Natural killer cell treated with Interleukin-12 subunit alpha and Interleukin-12 subunit beta and Interleukin-15 and Interleukin-18, amount 100 ng/mL, for 72 hours (primary cell): ENCODE measurements around the gene HS6ST3. TPM values are rescaled to one million over a fixed set of nuclear protein-coding genes. Genes with fewer than 3 reads are reported as not detected.

Experiments used
- ATAC-seq, 2 donors: fragments of 150-1000 bp; cut with Tn5 transposase in 1 of 2; sonication (Bioruptor Pico), chemical (Tn5 transposase) in 1 of 2; 2 replicates each; pipeline ENCODE4 v1.10.0; 2021
- DNase-seq: peaks from one replicate; pipeline ENCODE4 v3.0.0; 2022; ENCODE audit warnings: low spot score
- H3K27ac Mint-ChIP-seq, 2 donors: 1 replicate in 1 of 2; 2 replicates in 1 of 2; pipeline ENCODE4 v1.8.0; 2022; ENCODE audit warnings: mixed read lengths in 2 of 2, mild to moderate bottlenecking in 1 of 2, moderate library complexity in 1 of 2
- H3K27me3 Mint-ChIP-seq, 2 donors: 1 replicate in 1 of 2; 2 replicates in 1 of 2; pipeline ENCODE4 v1.8.0; 2022; ENCODE audit warnings: mixed read lengths in 2 of 2
- H3K36me3 Mint-ChIP-seq: one replicate; pipeline ENCODE4 v1.8.0; 2022; ENCODE audit warnings: mixed read lengths
- H3K4me1 Mint-ChIP-seq, 2 donors: 1 replicate in 1 of 2; 2 replicates in 1 of 2; pipeline ENCODE4 v1.8.0; 2022; ENCODE audit warnings: low read depth in 2 of 2, mixed read lengths in 2 of 2, mild to moderate bottlenecking in 1 of 2
- H3K4me3 Mint-ChIP-seq: one replicate; pipeline ENCODE4 v1.8.0; 2022; ENCODE audit warnings: mixed read lengths
- H3K9me3 Mint-ChIP-seq: 2 replicates; pipeline ENCODE4 v1.8.0; 2022; ENCODE audit warnings: mixed read lengths
- total RNA-seq, 2 donors: library from RNA; stranded (reverse); gene quantifications; one replicate each; pipeline ENCODE4 v1.2.3, GENCODE V29; 2022

The HS6ST3 gene
- total RNA-seq, 2 donors from 2014 or later, result not detected

DNA sequence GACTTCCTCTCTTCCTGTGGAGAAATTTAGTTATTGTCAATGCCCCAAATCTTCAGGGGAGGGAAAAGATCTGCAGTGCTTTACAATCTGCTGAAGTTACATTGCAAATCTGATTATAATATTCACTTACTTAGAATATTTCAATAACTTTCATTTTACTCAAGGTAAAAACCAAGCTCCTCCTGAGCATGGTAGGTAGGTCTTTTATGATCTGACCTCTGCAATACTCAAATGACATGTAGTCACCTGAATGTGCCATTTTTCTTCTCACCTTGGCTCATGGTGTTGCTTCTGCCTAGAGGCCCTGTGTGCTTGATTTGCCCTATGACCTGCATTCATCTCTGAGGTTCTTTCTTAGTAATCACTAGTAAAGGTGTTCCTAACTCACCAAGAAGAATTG lies 331.4 kb downstream of the HS6ST3 start:
- DNase-seq (no peak), ATAC-seq (no peak)
- H3K4me3 Mint-ChIP-seq, result no peak overlapping the region
- H3K4me1 Mint-ChIP-seq, result no peaks in the 10 kb centered on the region
- no peaks in the 10 kb centered on the region for H3K36me3 Mint-ChIP-seq
- no peaks in the 10 kb centered on the region for H3K27me3 Mint-ChIP-seq
- H3K27ac Mint-ChIP-seq, result no peak overlapping the region
- H3K9me3 Mint-ChIP-seq, result peaks cover 11% of the 10 kb centered on the region

GRCh38 chr13:96422002-96422401 lies 332.1 kb downstream of the HS6ST3 start:
- Mint-ChIP-seq H3K4me1 (no peaks in the 10 kb centered on the region), H3K27ac (no peak overlapping the region), H3K27me3 (no peaks in the 10 kb centered on the region), H3K9me3 (peaks cover 15% of the 10 kb centered on the region), H3K4me3 (no peak overlapping the region), H3K36me3 (no peaks in the 10 kb centered on the region)
- DNase-seq (no peak), ATAC-seq (no peak)

DNA sequence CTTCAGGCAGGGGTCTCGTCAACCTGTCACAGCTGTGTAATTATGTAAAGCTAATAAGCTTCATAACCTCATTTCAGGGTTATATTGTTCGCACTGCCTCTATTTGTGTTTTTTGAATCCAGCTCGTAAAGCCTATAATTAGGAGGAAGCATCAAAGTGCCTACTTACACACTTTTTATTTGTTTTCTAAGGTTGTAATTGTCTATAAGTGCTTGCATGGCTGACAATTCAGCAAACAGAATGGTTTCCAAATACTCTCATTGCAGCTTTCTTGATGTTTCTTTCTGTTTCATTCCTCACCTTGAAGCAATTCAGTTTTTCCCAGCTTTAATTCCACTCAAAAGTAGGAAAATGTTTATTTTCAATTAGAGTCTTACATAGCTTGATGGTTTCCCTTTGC lies 336.3 kb downstream of the HS6ST3 start:
- H3K36me3 Mint-ChIP-seq, result no peaks in the 10 kb centered on the region
- ATAC-seq (no peak), DNase-seq (no peak)
- no peak overlapping the region for H3K4me3 Mint-ChIP-seq
- H3K27ac Mint-ChIP-seq, result no peak overlapping the region
- peaks cover 19% of the 10 kb centered on the region for H3K9me3 Mint-ChIP-seq
- H3K27me3 Mint-ChIP-seq, result no peaks in the 10 kb centered on the region
- no peaks in the 10 kb centered on the region for H3K4me1 Mint-ChIP-seq

DNA sequence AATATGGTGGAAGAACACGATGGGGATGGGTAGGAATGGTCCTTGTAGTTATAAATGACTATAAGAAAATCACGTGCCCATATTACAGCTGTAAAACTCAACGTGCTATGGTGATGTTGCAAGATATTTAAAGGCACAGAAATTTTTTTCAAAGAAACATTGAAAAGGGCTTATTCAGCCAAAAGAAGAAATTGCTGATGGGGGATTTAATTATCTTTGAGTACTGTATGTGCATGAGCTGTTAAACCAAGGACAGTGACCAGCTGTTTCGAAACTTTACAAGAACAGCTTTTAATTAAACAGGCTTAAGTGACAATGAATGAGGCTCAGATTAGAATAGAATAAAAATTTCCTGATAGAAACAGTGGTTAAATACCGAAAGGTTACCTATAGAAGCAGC lies 339.0 kb downstream of the HS6ST3 start:
- Mint-ChIP-seq H3K4me3 (no peak overlapping the region), H3K4me1 (no peaks in the 10 kb centered on the region), H3K36me3 (peaks cover 6% of the 10 kb centered on the region), H3K9me3 (peaks cover 25% of the 10 kb centered on the region), H3K27ac (no peak overlapping the region), H3K27me3 (no peaks in the 10 kb centered on the region)
- DNase-seq (no peak), ATAC-seq (no peak)

DNA sequence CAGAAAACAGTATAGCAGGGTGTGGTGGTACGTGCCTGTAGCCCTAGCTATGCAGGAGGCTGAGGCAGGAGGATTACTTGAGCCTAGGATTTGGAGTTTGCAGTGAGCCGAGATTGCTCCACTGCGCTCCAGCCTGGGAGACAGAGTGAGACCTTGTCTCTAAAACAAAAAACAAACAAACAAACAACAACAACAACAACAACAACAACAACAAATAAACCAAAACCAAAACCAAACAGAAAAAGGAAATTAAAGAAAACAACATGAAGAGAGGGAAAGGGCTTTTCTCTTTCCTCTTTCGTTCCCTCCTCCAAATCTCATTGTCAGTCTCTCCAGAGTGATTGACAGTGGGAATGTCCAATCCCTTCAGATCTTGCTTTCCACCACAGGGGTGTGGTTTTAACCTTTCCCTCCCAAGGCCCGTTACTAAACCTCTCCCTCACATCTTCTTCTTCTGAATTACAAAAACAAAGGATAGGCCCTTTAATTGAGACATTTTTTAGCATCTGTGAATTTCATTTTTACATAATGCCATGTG lies 341.2 kb downstream of the HS6ST3 start:
- peaks cover 11% of the 10 kb centered on the region for H3K36me3 Mint-ChIP-seq
- H3K4me1 Mint-ChIP-seq, result no peaks in the 10 kb centered on the region
- H3K9me3 Mint-ChIP-seq, result peaks cover 39% of the 10 kb centered on the region
- no peak overlapping the region for H3K27ac Mint-ChIP-seq
- H3K27me3 Mint-ChIP-seq, result no peaks in the 10 kb centered on the region
- H3K4me3 Mint-ChIP-seq, result no peak overlapping the region
- DNase-seq, result no peak
- ATAC-seq, result no peak

GRCh38 chr13:96444676-96445075 lies 354.8 kb downstream of the HS6ST3 start:
- Mint-ChIP-seq H3K27ac (no peak overlapping the region), H3K4me1 (no peaks in the 10 kb centered on the region), H3K9me3 (peaks cover 17% of the 10 kb centered on the region), H3K4me3 (no peak overlapping the region), H3K36me3 (peaks cover 7% of the 10 kb centered on the region), H3K27me3 (no peaks in the 10 kb centered on the region)
- ATAC-seq (no peak), DNase-seq (no peak)

DNA sequence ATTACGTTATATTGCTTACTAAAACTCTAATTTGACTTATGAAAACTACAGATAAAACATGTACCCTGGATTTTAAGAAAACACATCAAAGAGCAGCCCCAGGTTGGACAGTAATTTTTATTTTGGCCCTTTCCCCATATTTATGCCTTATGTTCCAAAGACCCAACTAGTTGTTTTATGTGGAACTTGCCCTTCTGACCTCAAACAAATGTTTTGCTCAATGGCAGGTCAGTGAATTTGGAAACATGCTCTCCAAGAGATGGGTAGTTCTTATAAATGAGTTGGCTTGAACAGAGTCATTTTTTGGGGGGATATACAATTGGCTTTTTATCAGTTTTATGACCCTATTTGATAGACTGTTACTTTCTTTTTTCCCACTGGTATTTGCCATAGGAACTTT lies 360.0 kb downstream of the HS6ST3 start:
- H3K4me3 Mint-ChIP-seq, result no peak overlapping the region
- H3K36me3 Mint-ChIP-seq, result no peaks in the 10 kb centered on the region

GRCh38 chr13:96450326-96451020 lies 360.6 kb downstream of the HS6ST3 start:
- H3K9me3 Mint-ChIP-seq, result peaks cover 6% of the 10 kb centered on the region
- no peak overlapping the region for H3K27ac Mint-ChIP-seq
- DNase-seq (no peak), ATAC-seq (no peak)
- H3K36me3 Mint-ChIP-seq, result no peaks in the 10 kb centered on the region
- no peak overlapping the region for H3K4me3 Mint-ChIP-seq
- no peaks in the 10 kb centered on the region for H3K27me3 Mint-ChIP-seq
- H3K4me1 Mint-ChIP-seq, result no peaks in the 10 kb centered on the region

More for the DNA sequence above, 360.0 kb downstream of the HS6ST3 start:
- H3K27me3 Mint-ChIP-seq, result no peaks in the 10 kb centered on the region
- no peak for DNase-seq
- peaks cover 6% of the 10 kb centered on the region for H3K9me3 Mint-ChIP-seq
- no peak overlapping the region for H3K27ac Mint-ChIP-seq
- ATAC-seq, result no peak
- no peaks in the 10 kb centered on the region for H3K4me1 Mint-ChIP-seq

- Mint-ChIP-seq H3K9me3 (peaks cover 3% of the 10 kb centered on the region), H3K4me3 (no peak overlapping the region), H3K36me3 (no peaks in the 10 kb centered on the region), H3K4me1 (no peaks in the 10 kb centered on the region), H3K27me3 (no peaks in the 10 kb centered on the region), H3K27ac (no peak overlapping the region)
- DNase-seq (no peak), ATAC-seq (no peak)
Observed at GRCh38 chr13:96454466-96454865, 364.6 kb downstream of the HS6ST3 start.

GRCh38 chr13:96460609-96461008 lies 370.7 kb downstream of the HS6ST3 start:
- no peak overlapping the region for H3K27ac Mint-ChIP-seq
- peaks cover 7% of the 10 kb centered on the region for H3K9me3 Mint-ChIP-seq
- no peaks in the 10 kb centered on the region for H3K27me3 Mint-ChIP-seq
- no peaks in the 10 kb centered on the region for H3K4me1 Mint-ChIP-seq
- H3K4me3 Mint-ChIP-seq, result no peak overlapping the region
- DNase-seq, result no peak
- no peak for ATAC-seq
- no peaks in the 10 kb centered on the region for H3K36me3 Mint-ChIP-seq

DNA sequence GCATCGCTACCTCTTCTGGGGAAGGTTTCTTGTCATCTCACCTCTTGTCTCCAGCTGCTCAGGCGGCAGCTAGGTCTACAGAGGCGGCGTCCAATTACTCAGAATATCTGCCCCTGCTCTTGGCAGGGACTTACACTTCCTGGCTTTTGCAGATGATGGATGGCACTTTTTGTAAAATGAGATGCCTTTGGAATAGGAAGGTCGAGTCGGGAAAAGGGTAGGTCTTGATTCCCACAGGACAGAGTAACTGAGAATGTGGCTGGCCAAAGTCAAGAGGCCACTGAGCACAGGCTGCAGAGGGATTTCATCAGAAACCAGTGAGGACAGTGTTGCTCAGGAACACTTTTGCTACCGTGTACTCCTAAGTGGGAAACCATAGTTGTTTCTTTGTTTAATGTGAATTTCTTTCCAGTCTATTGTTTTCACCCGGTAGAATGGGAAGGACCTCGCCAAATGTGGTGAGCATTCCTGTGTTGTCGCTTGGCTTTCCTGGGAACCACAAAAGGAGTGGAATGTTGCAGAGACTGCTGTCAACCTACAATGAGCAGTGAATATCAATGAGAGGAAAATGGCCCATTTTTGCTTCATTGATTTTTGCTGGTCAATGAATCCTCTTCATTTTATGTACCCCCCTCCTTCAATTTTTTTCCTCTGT lies 383.7 kb downstream of the HS6ST3 start:
- no peak overlapping the region for H3K4me3 Mint-ChIP-seq
- ATAC-seq (no peak), DNase-seq (no peak)
- no peak overlapping the region for H3K27ac Mint-ChIP-seq
- H3K4me1 Mint-ChIP-seq, result no peaks in the 10 kb centered on the region
- peaks cover 24% of the 10 kb centered on the region for H3K9me3 Mint-ChIP-seq
- no peaks in the 10 kb centered on the region for H3K27me3 Mint-ChIP-seq
- H3K36me3 Mint-ChIP-seq, result peaks cover 5% of the 10 kb centered on the region

GRCh38 chr13:96474181-96474557 lies 384.3 kb downstream of the HS6ST3 start:
- Mint-ChIP-seq H3K9me3 (peaks cover 27% of the 10 kb centered on the region), H3K36me3 (peaks cover 5% of the 10 kb centered on the region), H3K27me3 (no peaks in the 10 kb centered on the region)

DNA sequence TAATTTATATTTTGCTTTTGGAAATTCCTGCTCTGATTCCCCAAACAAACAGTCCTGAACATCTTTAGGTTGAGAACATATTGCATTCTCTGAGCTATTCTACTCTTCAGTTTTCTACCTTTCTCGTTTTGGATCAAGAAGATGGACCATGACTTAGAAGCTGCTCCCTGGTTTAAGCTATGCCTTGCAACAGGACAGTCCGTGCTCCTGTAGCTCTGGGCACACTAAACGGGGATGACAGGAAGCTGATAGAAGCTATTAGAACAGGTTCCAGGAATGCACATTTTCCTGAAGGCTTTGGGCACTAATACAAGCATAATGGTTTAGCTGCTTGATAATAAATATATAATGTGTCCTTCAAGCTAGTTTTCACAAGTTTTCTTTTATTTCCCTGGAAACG lies 385.2 kb downstream of the HS6ST3 start:
- no peak for ATAC-seq
- no peak for DNase-seq
- Mint-ChIP-seq H3K9me3 (peaks cover 26% of the 10 kb centered on the region), H3K27me3 (no peaks in the 10 kb centered on the region), H3K4me3 (no peak overlapping the region), H3K27ac (no peak overlapping the region), H3K4me1 (no peaks in the 10 kb centered on the region), H3K36me3 (peaks cover 5% of the 10 kb centered on the region)

More at GRCh38 chr13:96474181-96474557, 384.3 kb downstream of the HS6ST3 start:
- no peaks in the 10 kb centered on the region for H3K4me1 Mint-ChIP-seq
- ATAC-seq (no peak), DNase-seq (no peak)
- no peak overlapping the region for H3K4me3 Mint-ChIP-seq
- H3K27ac Mint-ChIP-seq, result no peak overlapping the region

- DNase-seq (no peak), ATAC-seq (no peak)
- peaks cover 8% of the 10 kb centered on the region for H3K9me3 Mint-ChIP-seq
- H3K4me1 Mint-ChIP-seq, result no peaks in the 10 kb centered on the region
- no peak overlapping the region for H3K4me3 Mint-ChIP-seq
- no peaks in the 10 kb centered on the region for H3K27me3 Mint-ChIP-seq
- no peak overlapping the region for H3K27ac Mint-ChIP-seq
- H3K36me3 Mint-ChIP-seq, result no peaks in the 10 kb centered on the region
Observed at GRCh38 chr13:96481482-96481881, 391.6 kb downstream of the HS6ST3 start.
